ENCODE data around the gene SEPHS2. TPM values are rescaled to one million over a fixed set of nuclear protein-coding genes. Genes with fewer than 3 reads are reported as not detected.

Gene SEPHS2, protein sequence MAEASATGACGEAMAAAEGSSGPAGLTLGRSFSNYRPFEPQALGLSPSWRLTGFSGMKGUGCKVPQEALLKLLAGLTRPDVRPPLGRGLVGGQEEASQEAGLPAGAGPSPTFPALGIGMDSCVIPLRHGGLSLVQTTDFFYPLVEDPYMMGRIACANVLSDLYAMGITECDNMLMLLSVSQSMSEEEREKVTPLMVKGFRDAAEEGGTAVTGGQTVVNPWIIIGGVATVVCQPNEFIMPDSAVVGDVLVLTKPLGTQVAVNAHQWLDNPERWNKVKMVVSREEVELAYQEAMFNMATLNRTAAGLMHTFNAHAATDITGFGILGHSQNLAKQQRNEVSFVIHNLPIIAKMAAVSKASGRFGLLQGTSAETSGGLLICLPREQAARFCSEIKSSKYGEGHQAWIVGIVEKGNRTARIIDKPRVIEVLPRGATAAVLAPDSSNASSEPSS
- total RNA-seq (2022; extraction: Qiagen RNA extraction): 45.9 to 48.4 TPM (median 47.4 TPM) in 5 replicates

DNA sequence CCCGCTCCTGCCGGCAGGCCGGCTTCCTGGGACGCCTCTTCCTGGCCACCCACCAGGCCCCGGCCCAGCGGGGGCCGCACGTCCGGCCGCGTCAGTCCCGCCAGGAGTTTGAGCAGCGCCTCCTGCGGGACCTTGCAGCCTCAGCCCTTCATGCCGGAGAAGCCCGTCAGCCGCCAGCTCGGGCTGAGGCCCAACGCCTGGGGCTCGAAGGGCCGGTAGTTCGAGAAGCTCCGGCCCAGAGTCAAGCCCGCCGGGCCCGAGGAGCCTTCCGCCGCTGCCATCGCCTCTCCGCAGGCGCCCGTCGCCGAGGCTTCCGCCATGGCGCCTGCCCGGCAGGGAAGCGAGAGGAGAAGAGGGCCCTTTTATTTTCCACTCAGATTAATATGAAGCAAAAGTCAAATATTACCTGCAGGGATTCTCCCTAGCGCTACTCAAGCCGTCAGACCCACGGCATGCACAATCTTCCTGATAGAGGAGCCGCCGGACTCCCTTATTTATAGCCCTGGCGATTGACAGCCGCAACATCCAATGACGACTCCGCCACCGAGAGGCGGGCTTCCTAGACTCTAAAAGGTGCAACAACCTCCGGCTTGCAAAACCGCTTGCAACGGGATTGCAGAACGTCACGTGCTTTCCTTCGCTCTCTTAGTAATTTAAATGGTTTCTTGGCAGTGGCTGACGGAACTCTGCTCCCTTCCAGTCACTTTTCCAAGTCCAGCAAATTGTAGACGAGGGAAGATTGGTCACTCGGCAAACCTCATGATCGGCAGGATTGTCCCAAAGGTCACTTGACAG is at the start of gene SEPHS2:
TSS of gene SEPHS2 (minus strand) at position 467 of the 795 bp plus-strand sequence. CDS start at position 320, 147 bp downstream.

DNA sequence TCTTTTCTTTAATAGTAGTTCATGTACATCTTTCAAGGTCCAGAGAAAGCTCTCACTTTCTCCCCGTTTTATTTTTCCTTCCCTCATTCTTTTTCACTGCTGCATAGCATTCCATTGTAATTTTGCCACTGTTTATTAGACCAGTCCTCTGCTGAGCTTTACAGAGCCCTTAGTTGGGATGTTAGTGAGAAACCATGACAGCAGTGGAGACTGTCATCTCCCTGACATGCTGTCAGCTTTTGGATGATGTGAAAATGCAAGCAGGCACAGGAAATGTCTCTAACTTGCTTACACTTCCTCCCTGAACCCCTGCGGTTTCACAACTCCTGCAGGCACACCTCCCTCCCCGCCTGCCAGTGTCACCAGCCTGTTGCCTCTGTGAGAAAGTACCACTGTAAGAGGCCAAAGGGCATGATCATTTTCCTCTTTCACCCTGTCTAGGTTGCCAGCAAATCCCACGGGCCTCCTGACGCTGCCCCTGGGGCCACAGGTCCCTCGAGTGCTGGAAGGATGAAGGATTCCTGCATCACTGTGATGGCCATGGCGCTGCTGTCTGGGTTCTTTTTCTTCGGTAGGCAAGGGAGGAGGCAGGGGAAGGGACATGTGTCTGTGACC is 26.8 kb upstream of the SEPHS2 start, which contains the start of gene ITGAL:
TSS of gene ITGAL (plus strand) at position 415 of the 615 bp plus-strand sequence. CDS start at position 511, 96 bp downstream.

DNA sequence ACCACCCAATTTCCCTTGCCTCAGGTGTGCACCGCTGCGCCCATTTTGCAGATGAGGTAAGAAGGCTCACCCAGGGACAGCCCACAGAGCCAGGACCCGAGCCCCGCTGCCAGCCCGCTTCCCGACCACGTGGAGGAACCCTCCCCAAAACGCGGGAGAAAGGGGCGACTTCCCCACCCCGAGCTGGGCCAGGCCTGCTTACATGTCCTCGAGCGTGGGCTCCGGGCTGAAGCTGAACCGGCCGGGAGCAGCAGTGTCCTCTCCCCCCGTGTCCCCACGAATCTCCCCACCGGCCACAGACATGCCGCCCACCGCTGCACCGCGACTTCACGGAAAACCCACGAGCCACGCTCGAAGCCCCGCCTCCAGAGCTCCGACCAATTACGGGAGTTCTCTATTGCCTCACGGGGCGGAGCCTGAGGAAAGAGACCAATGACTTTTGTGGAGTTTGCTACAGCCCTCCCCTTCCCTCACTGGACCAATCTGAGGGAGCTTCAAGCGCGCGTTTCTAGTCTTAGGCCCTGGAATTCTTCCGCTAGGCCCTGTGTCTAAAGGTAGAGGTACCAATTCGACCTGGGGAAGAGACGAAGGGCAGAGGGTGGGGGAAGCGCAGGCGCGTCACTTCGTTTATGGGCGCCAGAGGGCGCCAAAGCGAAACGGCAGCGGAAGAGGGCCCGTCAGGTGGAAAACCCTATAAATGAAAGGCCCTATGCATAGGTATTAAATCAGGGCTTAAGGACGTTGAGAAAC is 15.8 kb downstream of the SEPHS2 start, which contains the start of gene DCTPP1:
TSS of gene DCTPP1 (minus strand) at position 353 of the 750 bp plus-strand sequence. CDS start at position 303, 50 bp downstream.

GRCh38 chr16:30407102-30407803 is 38.4 kb downstream of the SEPHS2 start, which contains the start of gene ZNF771:
ZNF771 (plus strand) TSS chr16:30407606; CDS start chr16:30408054, 448 bp downstream.

GRCh38 chr16:30395155-30395991 is 50.3 kb downstream of the SEPHS2 start, which contains the start of gene ZNF48:
ZNF48 (plus strand) TSS chr16:30395420; CDS start chr16:30395795, 375 bp downstream.

Other genes with a start within 250 kb of the SEPHS2 start
- 5.0 to 11.1 TPM (median 5.9 TPM) in 5 replicates for gene SULT1A3, start 246.6 kb downstream of the SEPHS2 start, total RNA-seq (2022; extraction: Qiagen RNA extraction)
- 0.59 to 3.3 TPM (median 3.1 TPM) in 5 replicates for gene NPIPB13, start 197.4 kb downstream of the SEPHS2 start, total RNA-seq (2022; extraction: Qiagen RNA extraction)
- 64.5 to 69.9 TPM (median 66.8 TPM) in 5 replicates for gene CD2BP2, start 90.6 kb downstream of the SEPHS2 start, total RNA-seq (2022; extraction: Qiagen RNA extraction)
- 21.2 to 32.4 TPM (median 29.5 TPM) in 5 replicates for gene TBC1D10B, start 75.4 kb downstream of the SEPHS2 start, total RNA-seq (2022; extraction: Qiagen RNA extraction)
- gene MYL11, start 71.1 kb downstream of the SEPHS2 start, total RNA-seq (2022; extraction: Qiagen RNA extraction): 0.65 to 0.88 TPM in 2 of 5 replicates, not detected in the others
- gene SEPTIN1, start 63.3 kb downstream of the SEPHS2 start, total RNA-seq (2022; extraction: Qiagen RNA extraction): 1.00 to 2.6 TPM (median 1.9 TPM) in 5 replicates
- gene ZNF48, start 50.5 kb downstream of the SEPHS2 start, total RNA-seq (2022; extraction: Qiagen RNA extraction): 11.7 to 15.2 TPM (median 12.2 TPM) in 5 replicates
- gene ZNF771, start 38.3 kb downstream of the SEPHS2 start, total RNA-seq (2022; extraction: Qiagen RNA extraction): 2.8 to 6.1 TPM (median 5.3 TPM) in 5 replicates
- gene DCTPP1, start 15.8 kb downstream of the SEPHS2 start, total RNA-seq (2022; extraction: Qiagen RNA extraction): 95.7 to 126 TPM (median 123 TPM) in 5 replicates
- gene ITGAL, start 26.9 kb upstream of the SEPHS2 start, total RNA-seq (2022; extraction: Qiagen RNA extraction): 0.03 to 0.21 TPM in 2 of 5 replicates, not detected in the others
- gene ZNF768, start 80.7 kb upstream of the SEPHS2 start, total RNA-seq (2022; extraction: Qiagen RNA extraction): 37.5 to 47.8 TPM (median 45.5 TPM) in 5 replicates
- gene ZNF747, start 89.0 kb upstream of the SEPHS2 start, total RNA-seq (2022; extraction: Qiagen RNA extraction): 3.2 to 5.0 TPM (median 3.8 TPM) in 5 replicates
- gene ZNF764, start 112.5 kb upstream of the SEPHS2 start, total RNA-seq (2022; extraction: Qiagen RNA extraction): 4.1 to 6.7 TPM (median 6.4 TPM) in 5 replicates
- 4.9 to 8.7 TPM (median 6.6 TPM) in 5 replicates for gene ZNF688, start 125.8 kb upstream of the SEPHS2 start, total RNA-seq (2022; extraction: Qiagen RNA extraction)
- not detected in 5 replicates for gene ZNF785, start 139.8 kb upstream of the SEPHS2 start, total RNA-seq (2022; extraction: Qiagen RNA extraction)
- 7.5 to 9.5 TPM (median 8.8 TPM) in 5 replicates for gene ZNF689, start 164.5 kb upstream of the SEPHS2 start, total RNA-seq (2022; extraction: Qiagen RNA extraction)
- gene PRR14, start 205.1 kb upstream of the SEPHS2 start, total RNA-seq (2022; extraction: Qiagen RNA extraction): 20.1 to 25.5 TPM (median 22.5 TPM) in 5 replicates
- gene FBRS, start 212.6 kb upstream of the SEPHS2 start, total RNA-seq (2022; extraction: Qiagen RNA extraction): 29.6 to 43.8 TPM (median 40.0 TPM) in 5 replicates

All from A549 treated with Mapracorat at 1 μM for 4 hours (cell line).